ENCODE data around the gene WFDC8.

- TF ChIP-seq TOX (CRISPR knock-in tag; IDR thresholded peaks at IDR 0.05; ENCODE audit: borderline replicate concordance) (no peak), OSR1 (CRISPR knock-in tag; IDR thresholded peaks at IDR 0.05) (no peak), ISL1 (CRISPR knock-in tag; IDR thresholded peaks at IDR 0.05) (no peak)
Observed at GRCh38 chr20:45578231-45578630, 853 bp downstream of the WFDC8 start.
